WI38 (cell line): Measurements from ENCODE around the gene SLC39A11.
A peak's percentile ranks its signal among the peaks of the same experiment; 100 is the strongest.
"Not testable (repeated sequence)": the region's sequence is repeated elsewhere in the genome, so short reads cannot be mapped to it uniquely, and the experiment has no call there.

Source experiments
- H3K4me3 ChIP-seq: 2 replicates; pipeline ENCODE4 v1.5.1; 2011; ENCODE audit warnings: low read depth, mild to moderate bottlenecking, control low read depth, low read length
- TF ChIP-seq, protein P1 (sequence below): IDR thresholded peaks from 2 replicates; pipeline ENCODE4 v1.5.1; 2012; ENCODE audit warnings: low read depth, mild to moderate bottlenecking, control low read depth, low read length

The SLC39A11 gene

GRCh38 chr17:73098919-73099318 lies 6.4 kb upstream of the SLC39A11 start:
- H3K4me3 ChIP-seq = no peak overlapping the region
- TF ChIP-seq, protein P1, sequence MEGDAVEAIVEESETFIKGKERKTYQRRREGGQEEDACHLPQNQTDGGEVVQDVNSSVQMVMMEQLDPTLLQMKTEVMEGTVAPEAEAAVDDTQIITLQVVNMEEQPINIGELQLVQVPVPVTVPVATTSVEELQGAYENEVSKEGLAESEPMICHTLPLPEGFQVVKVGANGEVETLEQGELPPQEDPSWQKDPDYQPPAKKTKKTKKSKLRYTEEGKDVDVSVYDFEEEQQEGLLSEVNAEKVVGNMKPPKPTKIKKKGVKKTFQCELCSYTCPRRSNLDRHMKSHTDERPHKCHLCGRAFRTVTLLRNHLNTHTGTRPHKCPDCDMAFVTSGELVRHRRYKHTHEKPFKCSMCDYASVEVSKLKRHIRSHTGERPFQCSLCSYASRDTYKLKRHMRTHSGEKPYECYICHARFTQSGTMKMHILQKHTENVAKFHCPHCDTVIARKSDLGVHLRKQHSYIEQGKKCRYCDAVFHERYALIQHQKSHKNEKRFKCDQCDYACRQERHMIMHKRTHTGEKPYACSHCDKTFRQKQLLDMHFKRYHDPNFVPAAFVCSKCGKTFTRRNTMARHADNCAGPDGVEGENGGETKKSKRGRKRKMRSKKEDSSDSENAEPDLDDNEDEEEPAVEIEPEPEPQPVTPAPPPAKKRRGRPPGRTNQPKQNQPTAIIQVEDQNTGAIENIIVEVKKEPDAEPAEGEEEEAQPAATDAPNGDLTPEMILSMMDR = no peak

GRCh38 chr17:73097973-73098765 lies 5.7 kb upstream of the SLC39A11 start:
- H3K4me3 ChIP-seq = not testable (repeated sequence)

GRCh38 chr17:73096866-73097265 lies 4.4 kb upstream of the SLC39A11 start:
- H3K4me3 ChIP-seq = no peak overlapping the region
- TF ChIP-seq, protein P1 = no peak

GRCh38 chr17:73096211-73096610 lies 3.7 kb upstream of the SLC39A11 start:
- H3K4me3 ChIP-seq = no peak overlapping the region
- TF ChIP-seq, protein P1 = no peak

GRCh38 chr17:73093286-73093685 lies 798 bp upstream of the SLC39A11 start:
- TF ChIP-seq, protein P1 = no peak
- no peak overlapping the region for H3K4me3 ChIP-seq

GRCh38 chr17:73091770-73092522 lies 542 bp downstream of the SLC39A11 start:
- TF ChIP-seq, protein P1 = no peak
- H3K4me3 ChIP-seq = peak overlapping the region; percentile 75

DNA sequence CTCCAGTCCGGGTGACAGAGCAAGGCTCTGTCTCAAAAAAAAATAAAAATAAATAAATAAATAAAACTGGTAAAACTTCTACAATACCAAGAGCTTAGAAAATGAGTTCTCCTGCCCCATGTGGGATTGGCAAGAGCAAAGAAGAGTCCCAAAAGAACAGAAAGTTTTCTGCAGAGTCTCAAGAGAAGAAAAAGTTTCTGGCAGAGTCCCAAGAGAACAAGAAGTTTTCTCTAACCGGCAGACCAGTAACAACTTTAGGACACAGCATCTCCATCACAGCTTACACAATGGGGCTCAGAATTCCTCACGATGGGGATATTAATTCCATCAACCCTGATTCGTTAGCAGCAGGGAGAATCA lies 1.1 kb downstream of the SLC39A11 start:
- peak overlapping the region; percentile 75 for H3K4me3 ChIP-seq
- TF ChIP-seq, protein P1 = no peak
